Measurements from ENCODE around the gene TREX2.

GRCh38 chrX:153416781-153417450 lies 28.9 kb downstream of the TREX2 start:
- TF ChIP-seq CTCF (IDR thresholded peaks at IDR 0.05), result no peak
- TF ChIP-seq POLR2A (IDR thresholded peaks at IDR 0.05), result no peak

Measured in Peyer's patch (tissue), 4 donors.